H9 (cell line): Measurements from ENCODE around the gene NCKAP5. TPM values are rescaled to one million over a fixed set of nuclear protein-coding genes. Genes with fewer than 3 reads are reported as not detected.

Source experiments
- DNase-seq: peaks from one replicate; pipeline ENCODE4 v3.0.0-alpha.2; 2017
- H2AFZ ChIP-seq: one replicate; pipeline ENCODE4 v1.6.1; 2013; ENCODE audit warnings: mild to moderate bottlenecking, low read length, control low read depth, moderate library complexity
- H2AK5ac ChIP-seq: 2 replicates; pipeline ENCODE4 v1.6.1; 2013; ENCODE audit warnings: low read length, control low read depth, mixed read lengths; ENCODE audit not compliant: insufficient read length
- H2BK120ac ChIP-seq: one replicate; pipeline ENCODE4 v1.6.1; 2013; ENCODE audit warnings: low read depth, mild to moderate bottlenecking, low read length, control low read depth, inconsistent platforms; ENCODE audit not compliant: poor library complexity, severe bottlenecking
- H2BK12ac ChIP-seq: 2 replicates; pipeline ENCODE4 v1.6.1; 2013; ENCODE audit warnings: low read length, control low read depth, mixed read lengths, low read depth; ENCODE audit not compliant: insufficient read length
- H2BK15ac ChIP-seq: 2 replicates; pipeline ENCODE4 v1.6.1; 2013; ENCODE audit warnings: low read depth, low read length, control low read depth
- H2BK20ac ChIP-seq: one replicate; pipeline ENCODE4 v1.6.1; 2013; ENCODE audit warnings: low read depth, mild to moderate bottlenecking, low read length, control low read depth, inconsistent platforms; ENCODE audit not compliant: poor library complexity, severe bottlenecking
- H2BK5ac ChIP-seq: 2 replicates; pipeline ENCODE4 v1.6.1; 2013; ENCODE audit warnings: low read length, control low read depth, mixed read lengths; ENCODE audit not compliant: insufficient read length
- H3K14ac ChIP-seq: 2 replicates; pipeline ENCODE4 v1.6.1; 2013; ENCODE audit warnings: low read length, control low read depth; ENCODE audit not compliant: insufficient read depth
- H3K18ac ChIP-seq: 2 replicates; pipeline ENCODE4 v1.6.1; 2013; ENCODE audit warnings: low read depth, mild to moderate bottlenecking, mixed read lengths, low read length, control low read depth; ENCODE audit not compliant: insufficient read length
- H3K23ac ChIP-seq: 2 replicates; pipeline ENCODE4 v1.6.1; 2013; ENCODE audit warnings: low read length, control low read depth, mixed read lengths, low read depth; ENCODE audit not compliant: insufficient read length
- H3K23me2 ChIP-seq: 2 replicates; pipeline ENCODE4 v1.6.1; 2013; ENCODE audit warnings: low read depth, mild to moderate bottlenecking, mixed read lengths, low read length, control low read depth; ENCODE audit not compliant: insufficient read length, poor library complexity, severe bottlenecking
- H3K27ac ChIP-seq: 2 replicates; pipeline ENCODE4 v1.5.1; 2013; ENCODE audit warnings: low read length, control low read depth, mixed read lengths, low read depth; ENCODE audit not compliant: insufficient read length
- H3K27me3 ChIP-seq: 2 replicates; pipeline ENCODE4 v1.6.1; 2013; ENCODE audit warnings: low read length, control low read depth, inconsistent platforms; ENCODE audit not compliant: insufficient read depth
- H3K4ac ChIP-seq: 2 replicates; pipeline ENCODE4 v1.6.1; 2013; ENCODE audit warnings: low read depth, mild to moderate bottlenecking, control low read depth, inconsistent platforms, low read length, moderate library complexity
- H3K4me1 ChIP-seq: 2 replicates; pipeline ENCODE4 v1.6.1; 2013; ENCODE audit warnings: low read length, control low read depth, inconsistent platforms; ENCODE audit not compliant: insufficient read depth
- H3K4me2 ChIP-seq: 2 replicates; pipeline ENCODE4 v1.6.1; 2013; ENCODE audit warnings: low read length, control low read depth, mixed read lengths; ENCODE audit not compliant: insufficient read length, insufficient read depth
- H3K56ac ChIP-seq: 2 replicates; pipeline ENCODE4 v1.6.1; 2013; ENCODE audit warnings: low read depth, mild to moderate bottlenecking, mixed read lengths, low read length, control low read depth; ENCODE audit not compliant: insufficient read length
- H3K79me1 ChIP-seq: 2 replicates; pipeline ENCODE4 v1.6.1; 2013; ENCODE audit warnings: low read depth, mild to moderate bottlenecking, moderate library complexity, low read length, control low read depth, inconsistent platforms; ENCODE audit not compliant: insufficient read depth, poor library complexity, severe bottlenecking
- H3K79me2 ChIP-seq: 2 replicates; pipeline ENCODE4 v1.6.1; 2013; ENCODE audit warnings: low read length, control low read depth, inconsistent platforms; ENCODE audit not compliant: insufficient read depth
- H3K9ac ChIP-seq: 2 replicates; pipeline ENCODE4 v1.6.1; 2013; ENCODE audit warnings: low read length, control low read depth, mixed read lengths; ENCODE audit not compliant: insufficient read length; ENCODE audit errors: extremely low read depth
- H3K9me3 ChIP-seq: one replicate; pipeline ENCODE4 v1.6.1; 2013; ENCODE audit warnings: low read depth, low read length, inconsistent platforms; ENCODE audit not compliant: control insufficient read depth
- H3T11ph ChIP-seq: one replicate; pipeline ENCODE4 v1.6.1; 2013; ENCODE audit warnings: mild to moderate bottlenecking, low read length, control low read depth, inconsistent platforms
- H4K20me1 ChIP-seq: one replicate; pipeline ENCODE4 v1.6.1; 2013; ENCODE audit not compliant: control insufficient read depth, insufficient read length, insufficient read depth
- H4K5ac ChIP-seq: 2 replicates; pipeline ENCODE4 v1.6.1; 2013; ENCODE audit warnings: low read depth, mild to moderate bottlenecking, mixed read lengths, low read length, control low read depth; ENCODE audit not compliant: insufficient read length
- H4K8ac ChIP-seq: replicated peaks from 2 replicates; pipeline ENCODE4 v1.6.1; 2013; ENCODE audit warnings: low read length, control low read depth, mixed read lengths, low read depth; ENCODE audit not compliant: insufficient read length
- H4K91ac ChIP-seq: 2 replicates; pipeline ENCODE4 v1.6.1; 2013; ENCODE audit warnings: low read depth, mild to moderate bottlenecking, moderate library complexity, mixed read lengths, low read length, control low read depth; ENCODE audit not compliant: insufficient read length
- H3K27ac Mint-ChIP-seq, 3 experiments: 2 replicates in 2 of 3; 3 replicates in 1 of 3; pipeline ENCODE4 v1.8.0; 2020 to 2021; ENCODE audit warnings: mixed read lengths in 3 of 3, mild to moderate bottlenecking in 1 of 3, moderate library complexity in 1 of 3
- H3K27me3 Mint-ChIP-seq: 2 replicates; pipeline ENCODE4 v1.8.0; 2021; ENCODE audit warnings: low read depth, mild to moderate bottlenecking, moderate library complexity, mixed read lengths
- H3K36me3 Mint-ChIP-seq, 3 experiments: 2 replicates in 2 of 3; 3 replicates in 1 of 3; pipeline ENCODE4 v1.8.0; 2020 to 2021; ENCODE audit warnings: low read depth in 3 of 3, mixed read lengths in 3 of 3; ENCODE audit not compliant: insufficient read depth in 1 of 3
- H3K4me1 Mint-ChIP-seq, 2 experiments: 2 replicates each; pipeline ENCODE4 v1.8.0; 2020; ENCODE audit warnings: mixed read lengths in 2 of 2
- H3K4me3 Mint-ChIP-seq, 2 experiments: 2 replicates in 1 of 2; 3 replicates in 1 of 2; pipeline ENCODE4 v1.8.0; 2020 to 2021; ENCODE audit warnings: mild to moderate bottlenecking in 2 of 2, mixed read lengths in 2 of 2, moderate library complexity in 1 of 2
- H3K9me3 Mint-ChIP-seq, 2 experiments: 2 replicates in 1 of 2; 3 replicates in 1 of 2; pipeline ENCODE4 v1.8.0; 2020; ENCODE audit warnings: mild to moderate bottlenecking in 2 of 2, mixed read lengths in 2 of 2, moderate library complexity in 1 of 2
- CTCF ChIP-seq: fragments of 200-600 bp; sonication (generic); conservative IDR thresholded peaks from 3 replicates; pipeline ENCODE4 v1.8.0; 2021; ENCODE audit warnings: antibody characterized with exemption, mild to moderate bottlenecking
- WGBS: extraction: QIAGEN DNeasy Blood & Tissue Kit; methylation state at CpG from one replicate; pipeline ENCODE4 v1.1.7; 2013; ENCODE audit warnings: missing lambda C conversion rate, low lambda C conversion rate, mixed read lengths; ENCODE audit not compliant: insufficient read length; ENCODE audit errors: extremely low coverage; 5-methylcytosine and 5-hydroxymethylcytosine counted together
- total RNA-seq: library from RNA; stranded (reverse); gene quantifications from 2 replicates; pipeline ENCODE4 v1.2.1, GENCODE V29; 2021

NCKAP5 gene
- total RNA-seq, 1 experiment from 2014 or later = 0.26 TPM

DNA sequence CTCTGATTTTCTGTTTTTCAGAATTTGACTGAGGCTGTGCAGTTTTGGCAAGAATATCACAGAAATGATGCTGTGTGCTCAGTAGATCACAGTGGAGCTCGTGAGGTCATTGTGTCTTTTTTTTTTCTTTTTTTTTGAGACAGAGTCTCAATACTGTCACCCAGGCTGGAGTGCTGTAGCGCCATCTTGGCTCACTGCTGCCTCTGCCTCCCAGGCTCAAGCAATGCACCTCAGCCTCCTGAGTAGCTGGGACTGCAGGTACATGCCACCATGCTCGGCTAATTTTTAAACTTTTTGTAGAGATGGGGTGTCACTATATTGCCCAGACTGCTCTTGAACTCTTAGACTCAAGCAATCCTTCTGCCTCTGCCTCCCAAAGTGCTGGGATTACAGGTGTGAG lies 203.6 kb downstream of the NCKAP5 start:
- Histone ChIP-seq H2BK120ac (no peak overlapping the region), H3K79me1 (no peaks in the 10 kb centered on the region), H2AFZ (no peak overlapping the region), H3K23ac (no peak overlapping the region), H3K9ac (no peak overlapping the region), H4K20me1 (no peaks in the 10 kb centered on the region), H3T11ph (no peak overlapping the region), H2BK15ac (no peak overlapping the region), H3K9me3 (no peaks in the 10 kb centered on the region), H2BK12ac (no peak overlapping the region), H3K79me2 (no peaks in the 10 kb centered on the region), H4K91ac (no peak overlapping the region), H3K27me3 (no peaks in the 10 kb centered on the region), H2BK5ac (no peak overlapping the region), H2AK5ac (no peak overlapping the region), H4K8ac (no peak overlapping the region), H3K56ac (no peak overlapping the region), H3K23me2 (no peaks in the 10 kb centered on the region), H3K4me2 (no peak overlapping the region), H3K27ac (no peak overlapping the region), H3K14ac (no peak overlapping the region), H3K4me1 (peaks cover 3% of the 10 kb centered on the region; the same call in 1 of the 2 replicates), H3K18ac (no peak overlapping the region), H2BK20ac (no peak overlapping the region), H4K5ac (no peak overlapping the region), H3K4ac (no peak overlapping the region)
- H3K27me3 Mint-ChIP-seq = peaks cover 1% of the 10 kb centered on the region; the same call in 1 of the 2 replicates
- H3K4me1 Mint-ChIP-seq = peaks cover 17 to 23% of the 10 kb centered on the region in 2 experiments
- TF ChIP-seq CTCF = peak; percentile 45
- no peak overlapping the region for H3K4me3 Mint-ChIP-seq
- DNase-seq = peak; percentile 41
- no peaks in the 10 kb centered on the region for H3K9me3 Mint-ChIP-seq
- H3K27ac Mint-ChIP-seq = no peak overlapping the region
- WGBS = no CpG with 5 or more reads among the region's 3 CpGs
- H3K36me3 Mint-ChIP-seq = no peaks in the 10 kb centered on the region
